Panc1 (cell line): ENCODE measurements around the gene LRRC66.

Experiments
- POLR2AphosphoS5 ChIP-seq: IDR thresholded peaks from 2 replicates; pipeline ENCODE4 v1.6.1; 2012; ENCODE audit warnings: mild to moderate bottlenecking, low read depth, low read length, moderate library complexity
- REST ChIP-seq, 2 experiments: IDR thresholded peaks; 2 replicates each; pipeline ENCODE4 v1.6.1; 2011 to 2012; ENCODE audit warnings: low read depth in 2 of 2, control low read depth in 1 of 2, low read length in 1 of 2, mild to moderate bottlenecking in 1 of 2, moderate library complexity in 1 of 2; ENCODE audit not compliant: insufficient read depth in 1 of 2
- SIN3A ChIP-seq: IDR thresholded peaks from 2 replicates; pipeline ENCODE4 v1.6.1; 2012; ENCODE audit warnings: low read depth, mild to moderate bottlenecking, low read length, moderate library complexity, borderline replicate concordance; ENCODE audit not compliant: insufficient read depth
- TCF7L2 ChIP-seq: IDR thresholded peaks from 2 replicates; pipeline ENCODE4 v1.6.1; 2011; ENCODE audit warnings: mild to moderate bottlenecking, low read depth, low read length, inconsistent platforms
- TF ChIP-seq, protein P1 (sequence below): fragments of 450-650 bp; IDR thresholded peaks from 2 replicates; pipeline ENCODE4 v1.5.1; 2017; ENCODE audit warnings: mild to moderate bottlenecking

DNA sequence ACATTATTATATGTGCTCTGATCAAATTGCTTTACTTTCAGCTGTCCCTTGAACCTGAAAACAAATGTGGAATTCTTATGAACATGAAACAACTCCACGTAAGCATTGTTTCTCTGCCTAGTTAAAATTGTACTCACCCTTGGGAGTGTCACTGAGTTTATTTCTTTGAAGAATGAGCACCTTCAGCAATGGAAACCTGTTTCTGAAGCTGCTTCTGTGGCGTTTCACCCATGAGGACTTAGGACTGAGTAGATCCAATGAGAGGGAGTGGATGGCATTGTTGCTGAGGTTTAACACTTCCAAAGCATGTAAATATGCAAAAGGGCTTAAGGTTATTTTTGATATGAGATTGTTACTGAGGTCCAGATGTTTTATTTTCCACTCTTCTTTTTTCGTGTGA is 3.2 kb downstream of the LRRC66 start:
- TF ChIP-seq, protein P1, sequence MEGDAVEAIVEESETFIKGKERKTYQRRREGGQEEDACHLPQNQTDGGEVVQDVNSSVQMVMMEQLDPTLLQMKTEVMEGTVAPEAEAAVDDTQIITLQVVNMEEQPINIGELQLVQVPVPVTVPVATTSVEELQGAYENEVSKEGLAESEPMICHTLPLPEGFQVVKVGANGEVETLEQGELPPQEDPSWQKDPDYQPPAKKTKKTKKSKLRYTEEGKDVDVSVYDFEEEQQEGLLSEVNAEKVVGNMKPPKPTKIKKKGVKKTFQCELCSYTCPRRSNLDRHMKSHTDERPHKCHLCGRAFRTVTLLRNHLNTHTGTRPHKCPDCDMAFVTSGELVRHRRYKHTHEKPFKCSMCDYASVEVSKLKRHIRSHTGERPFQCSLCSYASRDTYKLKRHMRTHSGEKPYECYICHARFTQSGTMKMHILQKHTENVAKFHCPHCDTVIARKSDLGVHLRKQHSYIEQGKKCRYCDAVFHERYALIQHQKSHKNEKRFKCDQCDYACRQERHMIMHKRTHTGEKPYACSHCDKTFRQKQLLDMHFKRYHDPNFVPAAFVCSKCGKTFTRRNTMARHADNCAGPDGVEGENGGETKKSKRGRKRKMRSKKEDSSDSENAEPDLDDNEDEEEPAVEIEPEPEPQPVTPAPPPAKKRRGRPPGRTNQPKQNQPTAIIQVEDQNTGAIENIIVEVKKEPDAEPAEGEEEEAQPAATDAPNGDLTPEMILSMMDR, result no peak
- TF ChIP-seq REST (IDR thresholded peaks at IDR 0.05; ENCODE audit: insufficient read depth in 1 of 2, low read depth in 2 of 2, low read length in 1 of 2) (no peak), POLR2AphosphoS5 (no peak), SIN3A (no peak), TCF7L2 (no peak)
